Mesodermal cell (in vitro differentiated cells): ENCODE data around the gene PTMA.

Experiments
- H3K27ac ChIP-seq: 2 replicates; pipeline ENCODE4 v1.7.0; 2013; ENCODE audit warnings: mild to moderate bottlenecking, low read depth, low read length, moderate library complexity; ENCODE audit not compliant: severe bottlenecking
- H3K36me3 ChIP-seq: 2 replicates; pipeline ENCODE4 v1.7.1; 2013; ENCODE audit warnings: mild to moderate bottlenecking, low read length, moderate library complexity; ENCODE audit not compliant: control insufficient read depth, insufficient read depth
- H3K4me1 ChIP-seq: one replicate; pipeline ENCODE4 v1.7.1; 2013; ENCODE audit warnings: mild to moderate bottlenecking, low read length; ENCODE audit not compliant: insufficient read depth, control insufficient read depth, poor library complexity, severe bottlenecking
- H3K4me3 ChIP-seq: 2 replicates; pipeline ENCODE4 v1.7.0; 2013; ENCODE audit warnings: low read length, control low read depth, mild to moderate bottlenecking; ENCODE audit not compliant: insufficient read depth, poor library complexity, severe bottlenecking; ENCODE audit errors: extremely low read depth
- H3K9me3 ChIP-seq: 2 replicates; pipeline ENCODE4 v1.7.1; 2013; ENCODE audit warnings: mild to moderate bottlenecking, low read length, moderate library complexity; ENCODE audit not compliant: control insufficient read depth
- WGBS, 2 experiments: methylation state at CpG; one replicate each; pipeline ENCODE4 v1.1.5; 2013; ENCODE audit warnings: missing lambda C conversion rate in 2 of 2; ENCODE audit not compliant: insufficient coverage in 2 of 2; 5-methylcytosine and 5-hydroxymethylcytosine counted together

Gene PTMA

GRCh38 chr2:231677632-231678104 is 30.7 kb upstream of the PTMA start:
- H3K36me3 ChIP-seq = no peaks in the 10 kb centered on the region
- no peak overlapping the region for H3K27ac ChIP-seq
- no peaks in the 10 kb centered on the region for H3K9me3 ChIP-seq
- 3 to 8% methylated on average over 5 to 7 of the region's 8 CpGs for WGBS, 2 experiments
- no peak overlapping the region for H3K4me3 ChIP-seq
- peaks cover 41% of the 10 kb centered on the region for H3K4me1 ChIP-seq

- Histone ChIP-seq H3K36me3 (no peaks in the 10 kb centered on the region), H3K4me1 (peaks cover 20% of the 10 kb centered on the region), H3K4me3 (peak overlapping the region; percentile 49), H3K27ac (peak overlapping the region; percentile 49), H3K9me3 (no peaks in the 10 kb centered on the region)
- 55 to 60% methylated on average over 9 to 10 of the region's 11 CpGs for WGBS, 2 experiments
Observed at GRCh38 chr2:231679908-231680284, 28.4 kb upstream of the PTMA start.

GRCh38 chr2:231680285-231680991 is 27.9 kb upstream of the PTMA start:
- no peaks in the 10 kb centered on the region for H3K9me3 ChIP-seq
- WGBS, 2 experiments = 10% methylated on average over 27 to 30 of the region's 39 CpGs
- H3K27ac ChIP-seq = peak overlapping the region; percentile 96
- H3K36me3 ChIP-seq = no peaks in the 10 kb centered on the region
- H3K4me1 ChIP-seq = peaks cover 15% of the 10 kb centered on the region
- peak overlapping the region; percentile 49 for H3K4me3 ChIP-seq

GRCh38 chr2:231680992-231681852 is 27.1 kb upstream of the PTMA start:
- Histone ChIP-seq H3K36me3 (no peaks in the 10 kb centered on the region), H3K4me3 (peak overlapping the region; percentile 49), H3K9me3 (no peaks in the 10 kb centered on the region), H3K4me1 (peaks cover 15% of the 10 kb centered on the region), H3K27ac (peak overlapping the region; percentile 96)
- 7 to 9% methylated on average over 63 to 70 of the region's 79 CpGs for WGBS, 2 experiments

- WGBS, 2 experiments = 85 to 88% methylated on average over 9 to 10 of the region's 11 CpGs
- no peaks in the 10 kb centered on the region for H3K9me3 ChIP-seq
- no peak overlapping the region for H3K4me3 ChIP-seq
- H3K36me3 ChIP-seq = no peaks in the 10 kb centered on the region
- peaks cover 15% of the 10 kb centered on the region for H3K4me1 ChIP-seq
- H3K27ac ChIP-seq = no peak overlapping the region
Observed at GRCh38 chr2:231682603-231683291, 25.6 kb upstream of the PTMA start.

- peaks cover 15% of the 10 kb centered on the region for H3K4me1 ChIP-seq
- H3K4me3 ChIP-seq = no peak overlapping the region
- 94 to 100% methylated on average over 2 to 3 of the region's 8 CpGs for WGBS, 2 experiments
- H3K9me3 ChIP-seq = no peaks in the 10 kb centered on the region
- H3K27ac ChIP-seq = no peak overlapping the region
- H3K36me3 ChIP-seq = no peaks in the 10 kb centered on the region
Observed at GRCh38 chr2:231683292-231684235, 24.8 kb upstream of the PTMA start.

- H3K36me3 ChIP-seq = no peaks in the 10 kb centered on the region
- peaks cover 15% of the 10 kb centered on the region for H3K4me1 ChIP-seq
- H3K27ac ChIP-seq = no peak overlapping the region
- no peaks in the 10 kb centered on the region for H3K9me3 ChIP-seq
- H3K4me3 ChIP-seq = no peak overlapping the region
- 87 to 89% methylated on average over 16 to 18 of the region's 22 CpGs for WGBS, 2 experiments
Observed at GRCh38 chr2:231684314-231685223, 23.8 kb upstream of the PTMA start.

- peaks cover 8% of the 10 kb centered on the region for H3K4me1 ChIP-seq
- H3K36me3 ChIP-seq = no peaks in the 10 kb centered on the region
- 82 to 83% methylated on average over 15 to 20 of the region's 20 CpGs for WGBS, 2 experiments
- no peak overlapping the region for H3K27ac ChIP-seq
- H3K4me3 ChIP-seq = no peak overlapping the region
- H3K9me3 ChIP-seq = no peaks in the 10 kb centered on the region
Observed at GRCh38 chr2:231685349-231686191, 22.8 kb upstream of the PTMA start.
